KMS-11 (cell line): Measurements from ENCODE around the gene ZNF593.

Experiments used
- H2AFZ ChIP-seq: fragments of 200-600 bp; sonication (generic); 2 replicates; pipeline ENCODE4 v1.6.1; 2016; ENCODE audit warnings: antibody characterized with exemption, mixed run types, low read depth
- H3K27ac ChIP-seq: fragments of 200-600 bp; sonication (generic); 2 replicates; pipeline ENCODE4 v1.6.1; 2016; ENCODE audit warnings: mild to moderate bottlenecking, mixed run types
- H3K27me3 ChIP-seq: fragments of 200-600 bp; sonication (generic); 2 replicates; pipeline ENCODE4 v1.6.1; 2017; ENCODE audit warnings: mild to moderate bottlenecking, low read depth, mixed run types, moderate library complexity; ENCODE audit not compliant: insufficient read depth
- H3K36me3 ChIP-seq: fragments of 200-600 bp; sonication (generic); 2 replicates; pipeline ENCODE4 v1.6.1; 2017; ENCODE audit warnings: mild to moderate bottlenecking, mixed run types; ENCODE audit not compliant: insufficient read depth
- H3K4me1 ChIP-seq: fragments of 200-600 bp; sonication (generic); 2 replicates; pipeline ENCODE4 v1.6.1; 2016; ENCODE audit warnings: mild to moderate bottlenecking, low read depth, mixed run types; ENCODE audit not compliant: poor library complexity, severe bottlenecking
- H3K4me2 ChIP-seq: fragments of 200-600 bp; sonication (generic); 2 replicates; pipeline ENCODE4 v1.7.0; 2016; ENCODE audit warnings: mild to moderate bottlenecking, mixed run types
- H3K4me3 ChIP-seq: fragments of 200-600 bp; sonication (generic); IDR thresholded peaks from 2 replicates; pipeline ENCODE4 v1.6.1; 2017; ENCODE audit warnings: low read depth, low read length, mixed read lengths; ENCODE audit not compliant: insufficient read depth
- H3K79me2 ChIP-seq: fragments of 200-600 bp; sonication (generic); 2 replicates; pipeline ENCODE4 v1.6.1; 2016; ENCODE audit warnings: low read depth, mixed run types; ENCODE audit not compliant: insufficient read depth
- H3K9ac ChIP-seq: fragments of 200-600 bp; sonication (generic); 2 replicates; pipeline ENCODE4 v1.6.1; 2016; ENCODE audit warnings: mild to moderate bottlenecking, mixed run types
- H4K20me1 ChIP-seq: fragments of 200-600 bp; sonication (generic); 2 replicates; pipeline ENCODE4 v1.6.1; 2016; ENCODE audit warnings: mild to moderate bottlenecking, mixed run types; ENCODE audit not compliant: insufficient read depth
- TF ChIP-seq, protein P1 (sequence below): fragments of 200-600 bp; sonication (generic); conservative IDR thresholded peaks from 2 replicates; pipeline ENCODE4 v1.6.1; 2017; ENCODE audit warnings: low read depth, mild to moderate bottlenecking, antibody characterized with exemption, low read length, moderate library complexity, mixed read lengths

ZNF593 gene

DNA sequence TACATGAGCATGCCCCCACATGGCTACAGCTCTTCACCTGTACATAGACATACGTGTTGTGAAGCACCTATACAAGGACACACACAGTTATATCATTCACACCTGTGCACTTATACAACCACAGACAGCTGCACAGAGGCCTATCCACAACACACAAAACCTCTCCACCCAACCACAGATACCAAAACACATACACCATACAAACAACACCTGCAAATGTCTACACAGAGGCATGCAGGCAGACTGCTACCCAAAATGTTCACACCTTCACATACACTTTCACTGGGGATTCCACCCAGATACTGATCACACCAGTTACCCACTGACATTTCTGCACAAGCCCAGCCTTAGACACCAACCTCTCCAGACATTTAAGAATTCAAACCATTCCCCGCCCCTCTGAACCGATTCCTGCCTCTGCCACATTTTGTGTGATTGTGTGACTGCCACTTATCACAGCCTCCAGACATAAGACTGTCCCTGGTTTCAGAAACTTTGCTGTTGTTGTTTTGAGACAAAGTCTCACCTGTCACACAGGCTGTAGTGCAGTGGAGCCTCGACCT lies 2.9 kb upstream of the ZNF593 start:
- Histone ChIP-seq H3K4me1 (peaks cover 29% of the 10 kb centered on the region), H4K20me1 (no peaks in the 10 kb centered on the region), H3K9ac (no peak overlapping the region), H3K4me2 (peak overlapping the region; percentile 17), H3K79me2 (no peaks in the 10 kb centered on the region), H3K4me3 (no peak overlapping the region), H3K27ac (no peak overlapping the region), H3K27me3 (peaks cover 45% of the 10 kb centered on the region), H3K36me3 (no peaks in the 10 kb centered on the region), H2AFZ (no peak overlapping the region)
- TF ChIP-seq, protein P1, sequence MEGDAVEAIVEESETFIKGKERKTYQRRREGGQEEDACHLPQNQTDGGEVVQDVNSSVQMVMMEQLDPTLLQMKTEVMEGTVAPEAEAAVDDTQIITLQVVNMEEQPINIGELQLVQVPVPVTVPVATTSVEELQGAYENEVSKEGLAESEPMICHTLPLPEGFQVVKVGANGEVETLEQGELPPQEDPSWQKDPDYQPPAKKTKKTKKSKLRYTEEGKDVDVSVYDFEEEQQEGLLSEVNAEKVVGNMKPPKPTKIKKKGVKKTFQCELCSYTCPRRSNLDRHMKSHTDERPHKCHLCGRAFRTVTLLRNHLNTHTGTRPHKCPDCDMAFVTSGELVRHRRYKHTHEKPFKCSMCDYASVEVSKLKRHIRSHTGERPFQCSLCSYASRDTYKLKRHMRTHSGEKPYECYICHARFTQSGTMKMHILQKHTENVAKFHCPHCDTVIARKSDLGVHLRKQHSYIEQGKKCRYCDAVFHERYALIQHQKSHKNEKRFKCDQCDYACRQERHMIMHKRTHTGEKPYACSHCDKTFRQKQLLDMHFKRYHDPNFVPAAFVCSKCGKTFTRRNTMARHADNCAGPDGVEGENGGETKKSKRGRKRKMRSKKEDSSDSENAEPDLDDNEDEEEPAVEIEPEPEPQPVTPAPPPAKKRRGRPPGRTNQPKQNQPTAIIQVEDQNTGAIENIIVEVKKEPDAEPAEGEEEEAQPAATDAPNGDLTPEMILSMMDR, result no peak

DNA sequence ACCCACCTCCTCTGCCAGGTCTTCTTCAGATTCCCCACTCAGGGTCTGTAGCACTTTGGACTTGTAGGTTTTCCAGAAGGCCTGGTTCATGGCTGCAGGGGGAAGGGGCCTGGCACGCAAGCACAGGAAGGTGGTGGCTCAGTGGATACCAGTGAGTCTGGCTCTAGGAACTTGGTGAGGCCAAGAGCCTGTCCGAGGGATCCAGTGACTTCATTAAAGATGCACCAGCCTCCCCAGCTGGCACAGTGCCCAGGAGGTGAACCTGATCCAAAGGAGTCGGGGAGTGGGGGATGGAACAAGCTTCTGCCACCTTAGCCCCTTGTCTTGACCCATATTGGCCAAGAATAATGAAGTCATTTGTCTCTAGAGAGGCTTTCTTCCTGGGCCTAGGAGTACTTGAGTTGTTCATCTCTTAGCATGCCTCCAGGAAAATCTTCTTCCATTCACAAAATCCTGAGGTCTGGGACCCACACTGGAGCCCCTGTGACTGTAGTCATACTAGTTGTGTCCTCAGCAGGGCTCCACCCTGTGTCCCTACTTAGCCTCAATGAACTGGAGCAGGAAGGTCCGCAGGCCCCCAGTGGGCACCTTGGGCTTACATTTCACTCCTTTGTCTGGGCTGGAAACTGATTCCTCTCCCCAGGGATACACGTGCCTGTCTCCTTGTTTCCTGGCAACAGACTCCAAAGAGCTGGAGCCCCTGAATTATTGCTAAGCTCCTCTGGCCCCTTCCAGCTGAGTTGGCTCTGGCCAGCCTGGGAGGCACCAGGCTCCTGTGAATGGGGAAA lies 1.1 kb upstream of the ZNF593 start, which contains the start of gene C1orf232:
Gene C1orf232, minus strand, starts transcription at position 554 of the 788 bp plus-strand sequence. Its CDS starts 464 bp downstream, at position 90.
- Histone ChIP-seq H4K20me1 (no peaks in the 10 kb centered on the region), H3K4me1 (peaks cover 29% of the 10 kb centered on the region), H3K79me2 (no peaks in the 10 kb centered on the region), H3K4me3 (peak within 1 kb of the TSS; percentile 74), H3K36me3 (no peaks in the 10 kb centered on the region), H3K27me3 (peaks cover 31% of the 10 kb centered on the region), H3K9ac (peak within 1 kb of the TSS; percentile 95), H3K4me2 (peak within 1 kb of the TSS; percentile 3; the same call in 1 of the 2 replicates), H3K27ac (peak within 1 kb of the TSS; percentile 37), H2AFZ (peak within 1 kb of the TSS; percentile 89)
- TF ChIP-seq, protein P1, result no peak

DNA sequence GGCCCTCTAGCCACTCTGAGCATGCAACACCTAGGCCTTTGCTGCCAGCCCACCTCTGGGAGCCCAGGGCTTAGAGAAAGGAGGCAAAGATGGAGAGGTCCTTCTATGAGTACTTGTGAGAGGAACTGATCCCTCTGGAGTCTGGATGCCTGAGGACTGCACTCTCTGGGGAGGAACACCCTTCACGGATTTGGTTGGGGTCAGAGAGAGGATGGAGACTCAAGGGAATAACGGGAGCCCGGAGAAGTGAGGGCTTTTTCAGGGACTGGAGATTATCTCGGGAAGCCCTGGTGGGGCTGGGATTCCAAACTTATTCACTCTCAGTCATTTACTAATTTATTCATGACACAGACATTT lies 532 bp upstream of the ZNF593 start:
- Histone ChIP-seq H4K20me1 (no peaks in the 10 kb centered on the region), H3K4me2 (peak overlapping the region; percentile 3; the same call in 1 of the 2 replicates), H3K9ac (no peak overlapping the region), H3K4me1 (peaks cover 29% of the 10 kb centered on the region), H3K36me3 (no peaks in the 10 kb centered on the region), H3K4me3 (no peak overlapping the region), H3K79me2 (no peaks in the 10 kb centered on the region), H3K27me3 (peaks cover 27% of the 10 kb centered on the region), H3K27ac (no peak overlapping the region), H2AFZ (peak overlapping the region; percentile 89)
- TF ChIP-seq, protein P1, result no peak

DNA sequence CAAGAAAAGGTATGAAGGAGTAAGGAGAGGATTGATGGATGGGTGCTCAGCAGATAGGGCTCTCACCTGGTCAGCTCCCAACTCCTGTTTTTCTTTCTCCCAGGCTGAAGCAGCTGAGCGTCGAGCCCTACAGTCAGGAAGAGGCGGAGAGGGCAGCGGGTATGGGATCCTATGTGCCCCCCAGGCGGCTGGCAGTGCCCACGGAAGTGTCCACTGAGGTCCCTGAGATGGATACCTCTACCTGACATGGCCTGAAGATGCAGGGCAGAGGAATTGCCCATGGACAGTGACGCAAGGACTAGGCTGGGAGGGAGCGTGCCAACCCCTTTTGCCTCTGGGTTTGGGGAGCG lies 739 bp downstream of the ZNF593 start:
- Histone ChIP-seq H3K27me3 (peaks cover 18% of the 10 kb centered on the region), H2AFZ (peak overlapping the region; percentile 89), H3K27ac (no peak overlapping the region; the same call in 1 of the 2 replicates), H3K4me1 (peaks cover 24% of the 10 kb centered on the region), H3K9ac (peak overlapping the region; percentile 95; the same call in 1 of the 2 replicates), H3K4me2 (peak overlapping the region; percentile 94), H4K20me1 (no peaks in the 10 kb centered on the region), H3K4me3 (peak overlapping the region; percentile 78), H3K79me2 (no peaks in the 10 kb centered on the region), H3K36me3 (no peaks in the 10 kb centered on the region)
- TF ChIP-seq, protein P1, result no peak
